Cardiac muscle cell (in vitro differentiated cells and primary cell): ENCODE results near the gene OXTR. TPM values are rescaled to one million over a fixed set of nuclear protein-coding genes. Genes with fewer than 3 reads are reported as not detected.

Experiments
- DNase-seq, 2 donors: peaks; one replicate each; pipeline versions ENCODE4 v3.0.0 to v3.0.0-alpha.2; 2010 to 2017; ENCODE audit warnings: low read depth in 1 of 2, low spot score in 1 of 2
- H3K27ac ChIP-seq: fragments of 200-600 bp; sonication (generic); 2 replicates; pipeline ENCODE4 v1.5.1; 2016
- H3K27me3 ChIP-seq: fragments of 200-600 bp; sonication (generic); 2 replicates; pipeline ENCODE4 v1.6.0; 2016; ENCODE audit warnings: control low read depth
- H3K36me3 ChIP-seq: fragments of 200-600 bp; sonication (generic); 2 replicates; pipeline ENCODE4 v1.5.1; 2016; ENCODE audit warnings: control low read depth
- H3K4me1 ChIP-seq: fragments of 200-600 bp; sonication (generic); 2 replicates; pipeline ENCODE4 v1.8.1; 2017; ENCODE audit warnings: low read depth, mild to moderate bottlenecking, mixed run types
- H3K4me3 ChIP-seq: fragments of 200-600 bp; sonication (generic); 2 replicates; pipeline ENCODE4 v1.5.1; 2016; ENCODE audit warnings: mild to moderate bottlenecking
- H3K9me3 ChIP-seq: fragments of 200-600 bp; sonication (generic); 2 replicates; pipeline ENCODE4 v1.5.1; 2017; ENCODE audit warnings: low read depth, mild to moderate bottlenecking, control low read depth
- CTCF ChIP-seq: IDR thresholded peaks from 2 replicates; pipeline ENCODE4 v1.5.1; 2012; ENCODE audit warnings: low read depth, mild to moderate bottlenecking, low read length
- polyA plus RNA-seq: library from polyadenylated mRNA; unstranded; fragments of >200 nt; fragmentation: Nextera tagmentation; extraction: Ambion mirVana; gene quantifications from 2 replicates; pipeline ENCODE4 v1.2.1, GENCODE V29; 2016
- total RNA-seq: library from RNA; depleted of rRNA; stranded (reverse); fragments of >200 nt; gene quantifications from 2 replicates; pipeline ENCODE4 v1.2.3, GENCODE V29; 2016

The OXTR gene
- total RNA-seq (0.49 and 1.9 TPM in 2 replicates), polyA plus RNA-seq (0.64 and 0.75 TPM in 2 replicates)

DNA sequence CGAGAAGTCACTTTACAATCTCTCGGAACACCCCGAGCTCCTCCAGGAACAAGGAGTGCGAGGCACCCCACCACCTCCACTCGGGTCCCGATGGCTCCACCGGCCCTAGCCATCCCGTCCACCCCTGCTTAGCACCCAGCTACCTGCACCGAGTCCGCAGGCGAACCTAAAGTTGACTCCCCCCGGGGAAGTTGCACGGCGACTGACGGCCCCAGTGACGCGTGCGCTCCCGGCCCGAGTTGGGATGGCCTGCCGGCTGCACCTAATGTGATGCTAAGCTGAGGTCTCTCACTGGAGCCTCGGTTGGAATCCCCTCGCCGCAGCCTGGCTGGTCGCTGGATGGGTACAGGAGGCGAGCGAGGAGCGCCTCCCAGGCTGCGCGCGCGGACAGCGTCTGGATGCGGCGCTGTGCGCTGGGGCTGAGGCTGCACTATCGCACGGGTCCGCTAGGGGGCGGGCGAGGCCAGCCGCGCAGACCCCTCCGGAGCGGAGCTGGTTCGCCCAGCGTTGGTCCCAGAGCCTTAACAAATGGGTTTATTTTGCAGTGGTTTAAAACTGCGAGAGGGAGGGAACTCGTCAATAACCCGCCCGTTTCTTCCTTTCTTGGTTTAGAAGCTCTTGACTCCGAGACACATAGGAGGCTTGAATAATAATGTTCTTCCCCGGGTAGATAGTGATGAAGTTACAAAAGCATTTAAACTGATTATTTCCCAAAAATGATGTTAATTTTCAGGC, at the start of gene OXTR:
TSS of gene OXTR (minus strand) at position 526 of the 735 bp plus-strand sequence. CDS start 1,426 bp downstream, outside the sequence.
- Histone ChIP-seq H3K27ac (no peak within 1 kb of the TSS), H3K27me3 (peaks cover 64% of the 10 kb centered on the region), H3K4me3 (peak within 1 kb of the TSS; percentile 29), H3K36me3 (no peaks in the 10 kb centered on the region), H3K4me1 (no peaks in the 10 kb centered on the region), H3K9me3 (no peaks in the 10 kb centered on the region)
- DNase-seq: peak; percentile 84 to 87
- peak; percentile 98 for TF ChIP-seq CTCF

GRCh38 chr3:8817486-8817885, 48.1 kb upstream of the OXTR start:
- no peaks in the 10 kb centered on the region for H3K9me3 ChIP-seq
- no peak for TF ChIP-seq CTCF
- no peaks in the 10 kb centered on the region for H3K27me3 ChIP-seq
- H3K4me1 ChIP-seq: no peaks in the 10 kb centered on the region
- no peak overlapping the region for H3K27ac ChIP-seq
- H3K4me3 ChIP-seq: no peak overlapping the region
- peak in 1 of 2 donors; percentile 10 for DNase-seq
- H3K36me3 ChIP-seq: no peaks in the 10 kb centered on the region

DNA sequence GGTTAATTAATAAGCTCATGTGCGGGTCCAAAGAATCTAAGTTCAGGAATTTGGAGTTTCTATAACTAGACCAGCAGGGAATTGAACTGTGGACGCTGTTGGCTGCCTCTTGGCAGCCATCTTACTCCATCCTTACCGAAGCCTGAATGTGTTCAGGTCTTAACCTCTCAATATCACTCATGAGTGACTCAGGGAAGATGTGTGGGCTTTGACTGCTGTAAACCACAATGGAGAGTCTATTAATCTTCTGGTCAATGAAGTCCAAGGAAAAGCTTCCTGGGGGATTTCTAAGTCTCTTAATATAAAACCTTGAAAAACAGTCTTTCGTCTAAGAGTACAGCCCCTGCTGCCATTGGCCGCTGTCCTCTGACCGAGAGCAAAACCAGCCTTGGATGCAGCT, 46.7 kb upstream of the OXTR start:
- H3K9me3 ChIP-seq: no peaks in the 10 kb centered on the region
- H3K4me1 ChIP-seq: no peaks in the 10 kb centered on the region
- H3K27ac ChIP-seq: no peak overlapping the region
- DNase-seq: no peak
- no peaks in the 10 kb centered on the region for H3K27me3 ChIP-seq
- no peak overlapping the region for H3K4me3 ChIP-seq
- H3K36me3 ChIP-seq: no peaks in the 10 kb centered on the region
- TF ChIP-seq CTCF: no peak

DNA sequence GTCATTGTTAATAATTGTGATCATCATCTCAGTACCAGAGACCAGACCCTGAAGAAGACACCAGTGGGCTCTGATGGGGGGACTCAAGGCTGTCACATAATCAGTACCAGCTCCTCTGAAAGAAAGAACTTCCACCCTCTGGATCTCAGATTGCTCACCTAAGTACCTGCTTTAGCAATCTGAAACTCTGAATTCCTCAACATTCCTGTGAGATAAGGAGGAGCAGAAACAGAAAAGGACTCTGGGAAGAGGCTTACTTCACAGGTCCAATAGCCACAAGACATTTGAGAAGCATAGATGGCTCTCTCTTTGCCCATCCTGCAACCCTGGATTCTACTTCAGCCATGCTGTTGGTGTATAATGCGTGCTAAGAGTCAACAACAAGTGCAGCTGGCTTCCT, 44.0 kb upstream of the OXTR start:
- H3K27ac ChIP-seq: no peak overlapping the region
- H3K36me3 ChIP-seq: no peaks in the 10 kb centered on the region
- no peaks in the 10 kb centered on the region for H3K9me3 ChIP-seq
- no peak for TF ChIP-seq CTCF
- H3K4me1 ChIP-seq: no peaks in the 10 kb centered on the region
- DNase-seq: no peak
- H3K27me3 ChIP-seq: no peaks in the 10 kb centered on the region
- no peak overlapping the region for H3K4me3 ChIP-seq

GRCh38 chr3:8810561-8810960, 41.1 kb upstream of the OXTR start:
- Histone ChIP-seq H3K4me1 (no peaks in the 10 kb centered on the region), H3K36me3 (no peaks in the 10 kb centered on the region), H3K27ac (no peak overlapping the region), H3K27me3 (no peaks in the 10 kb centered on the region), H3K9me3 (no peaks in the 10 kb centered on the region), H3K4me3 (no peak overlapping the region)
- DNase-seq: no peak
- TF ChIP-seq CTCF: no peak
